GM12872 (cell line): ENCODE measurements around the gene CNNM1.

Experiments
- TF ChIP-seq, protein P1 (sequence below): IDR thresholded peaks from 3 replicates; pipeline ENCODE4 v1.5.1; 2011; ENCODE audit warnings: low read depth, mild to moderate bottlenecking, low read length, moderate library complexity; ENCODE audit not compliant: insufficient read depth

Gene CNNM1

DNA sequence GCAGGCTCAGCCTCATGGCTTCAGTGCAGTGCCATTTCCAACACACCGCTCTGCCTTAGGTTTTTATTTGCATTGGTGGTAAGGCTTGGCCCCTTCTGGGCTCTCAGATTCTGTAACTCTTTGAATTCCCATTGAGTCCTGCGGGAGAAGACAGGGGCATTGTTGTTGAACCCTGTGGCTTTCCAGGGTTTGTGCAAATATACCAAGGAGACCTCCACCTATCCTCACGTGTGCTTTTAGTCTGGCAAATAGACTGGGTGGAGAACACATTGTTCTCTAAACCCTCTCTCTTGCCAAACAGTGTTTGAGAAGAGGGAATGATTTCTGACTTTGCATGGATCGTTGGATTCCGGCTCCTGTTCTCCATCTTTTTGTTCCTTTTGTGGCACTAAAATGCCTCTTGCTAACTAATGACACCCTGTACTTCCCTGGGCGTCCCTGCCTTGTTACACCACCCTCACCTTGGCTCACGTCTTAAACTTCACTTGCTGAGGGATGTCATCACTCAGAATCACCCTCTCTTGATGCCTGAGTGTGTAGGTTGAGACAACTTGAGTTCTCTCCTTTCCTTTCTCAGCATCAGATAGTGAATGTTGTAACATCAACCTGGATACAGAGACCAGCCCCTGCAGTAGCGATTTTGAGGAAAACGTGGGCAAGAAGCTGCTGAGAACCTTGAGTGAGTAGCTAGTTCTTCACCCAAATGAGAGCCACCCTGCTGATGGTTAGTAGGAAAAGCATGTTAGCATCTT, 60.7 kb downstream of the CNNM1 start:
- TF ChIP-seq, protein P1, sequence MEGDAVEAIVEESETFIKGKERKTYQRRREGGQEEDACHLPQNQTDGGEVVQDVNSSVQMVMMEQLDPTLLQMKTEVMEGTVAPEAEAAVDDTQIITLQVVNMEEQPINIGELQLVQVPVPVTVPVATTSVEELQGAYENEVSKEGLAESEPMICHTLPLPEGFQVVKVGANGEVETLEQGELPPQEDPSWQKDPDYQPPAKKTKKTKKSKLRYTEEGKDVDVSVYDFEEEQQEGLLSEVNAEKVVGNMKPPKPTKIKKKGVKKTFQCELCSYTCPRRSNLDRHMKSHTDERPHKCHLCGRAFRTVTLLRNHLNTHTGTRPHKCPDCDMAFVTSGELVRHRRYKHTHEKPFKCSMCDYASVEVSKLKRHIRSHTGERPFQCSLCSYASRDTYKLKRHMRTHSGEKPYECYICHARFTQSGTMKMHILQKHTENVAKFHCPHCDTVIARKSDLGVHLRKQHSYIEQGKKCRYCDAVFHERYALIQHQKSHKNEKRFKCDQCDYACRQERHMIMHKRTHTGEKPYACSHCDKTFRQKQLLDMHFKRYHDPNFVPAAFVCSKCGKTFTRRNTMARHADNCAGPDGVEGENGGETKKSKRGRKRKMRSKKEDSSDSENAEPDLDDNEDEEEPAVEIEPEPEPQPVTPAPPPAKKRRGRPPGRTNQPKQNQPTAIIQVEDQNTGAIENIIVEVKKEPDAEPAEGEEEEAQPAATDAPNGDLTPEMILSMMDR: no peak

DNA sequence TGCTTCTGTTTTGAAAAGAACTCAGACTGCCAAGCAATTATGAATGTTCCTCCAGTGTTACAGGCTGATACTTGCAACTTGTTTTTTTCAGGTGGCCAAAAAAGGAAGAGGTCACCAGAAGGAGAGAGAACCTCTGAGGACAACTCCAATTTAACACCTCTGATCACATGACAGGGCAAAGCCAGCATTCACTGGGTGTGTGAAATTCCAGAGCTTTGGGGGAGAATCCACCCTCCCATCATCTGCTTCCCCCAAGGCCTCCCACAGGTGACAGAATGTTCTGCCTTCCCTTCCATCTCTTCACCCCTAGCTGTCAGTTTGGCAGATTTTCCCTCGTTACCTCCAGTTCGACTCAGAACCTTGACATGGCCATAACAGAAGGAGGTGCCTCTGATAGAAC, 62.2 kb downstream of the CNNM1 start:
- TF ChIP-seq, protein P1: no peak

DNA sequence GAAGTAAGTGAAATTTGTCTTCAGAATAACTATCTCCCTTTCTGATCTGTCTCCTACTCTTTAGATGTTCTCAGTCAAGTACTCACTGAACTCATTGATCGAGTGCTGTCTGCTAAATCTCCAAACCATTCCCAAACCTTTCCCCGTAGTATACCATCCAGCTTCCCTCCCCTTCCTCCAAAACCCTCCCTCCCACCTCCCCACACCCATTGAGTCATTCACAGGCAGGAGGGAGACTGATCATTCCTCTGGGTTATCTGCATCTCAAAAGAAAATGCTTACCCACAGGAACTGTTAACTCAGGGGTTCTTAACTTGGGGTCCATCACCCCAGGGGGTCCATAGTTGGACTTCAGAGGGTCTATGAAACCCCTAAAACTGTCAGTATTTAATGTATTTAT, 63.9 kb downstream of the CNNM1 start:
- TF ChIP-seq, protein P1: no peak

DNA sequence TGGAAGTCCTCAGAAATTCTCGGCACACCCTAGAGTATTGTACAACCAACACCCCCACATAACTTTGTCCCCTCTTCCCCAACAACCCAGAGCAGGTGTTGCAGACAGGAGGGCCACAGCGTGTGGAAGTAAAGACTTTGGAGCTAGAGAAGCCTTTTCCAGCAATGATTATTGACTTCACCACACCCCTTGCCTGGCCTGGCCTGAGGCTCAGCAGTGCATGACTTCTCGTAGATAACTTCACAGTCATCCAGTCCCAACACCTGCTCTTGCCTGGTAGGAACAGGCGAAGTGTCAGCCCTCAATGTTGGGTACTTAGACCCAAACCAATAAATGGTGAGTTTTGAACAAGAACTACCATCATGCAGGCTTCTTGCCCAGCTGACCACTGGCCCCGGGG, 64.5 kb downstream of the CNNM1 start:
- TF ChIP-seq, protein P1: no peak

DNA sequence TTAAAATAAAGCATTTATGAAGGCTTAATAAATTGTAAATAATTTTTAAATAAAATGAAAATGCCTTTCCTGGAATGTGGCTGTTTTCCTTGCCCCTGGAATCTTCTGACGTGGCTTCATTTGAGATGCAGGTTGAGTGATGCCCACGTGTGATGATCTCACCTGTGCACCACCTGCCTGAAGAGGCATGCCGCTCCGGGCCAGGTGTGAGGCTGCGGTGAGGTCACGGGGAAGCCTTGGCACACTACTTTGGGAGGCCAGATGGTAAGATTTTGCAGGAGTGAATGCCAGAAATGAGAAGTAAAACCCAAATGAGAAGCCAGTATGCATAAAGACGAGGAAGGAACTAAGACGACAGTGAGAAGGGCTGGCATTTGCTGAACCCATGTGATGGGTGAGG, 65.1 kb downstream of the CNNM1 start:
- TF ChIP-seq, protein P1: no peak

DNA sequence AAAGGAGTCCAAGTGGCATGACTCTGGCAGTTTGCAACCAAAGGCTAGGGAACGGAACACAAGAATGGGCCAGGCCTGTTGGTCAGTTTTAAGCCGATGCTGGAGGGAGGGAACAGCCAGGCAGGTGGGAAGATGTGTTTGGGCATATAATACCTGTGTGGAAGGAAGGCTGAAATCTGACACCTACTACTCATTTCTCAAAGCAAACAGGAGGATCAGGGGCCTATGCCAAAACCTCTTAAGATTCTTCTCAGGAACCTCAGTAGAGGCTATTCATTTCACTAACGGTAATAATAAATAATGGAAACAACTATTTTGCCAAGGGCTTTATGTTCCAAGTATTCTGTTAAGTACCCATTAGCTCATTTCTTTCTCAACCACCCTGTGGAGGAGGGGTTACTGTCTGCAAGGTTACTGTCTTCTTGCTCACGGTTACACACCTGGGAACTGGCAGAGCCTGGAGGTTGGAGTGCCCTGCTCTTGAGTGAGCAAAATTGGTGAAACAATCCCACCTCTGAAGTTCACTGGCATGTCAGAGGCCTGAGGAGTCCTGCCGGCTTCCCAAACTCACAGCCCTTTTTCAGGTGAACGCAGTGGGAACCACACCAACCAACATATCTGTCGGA, 65.7 kb downstream of the CNNM1 start:
- TF ChIP-seq, protein P1: no peak

DNA sequence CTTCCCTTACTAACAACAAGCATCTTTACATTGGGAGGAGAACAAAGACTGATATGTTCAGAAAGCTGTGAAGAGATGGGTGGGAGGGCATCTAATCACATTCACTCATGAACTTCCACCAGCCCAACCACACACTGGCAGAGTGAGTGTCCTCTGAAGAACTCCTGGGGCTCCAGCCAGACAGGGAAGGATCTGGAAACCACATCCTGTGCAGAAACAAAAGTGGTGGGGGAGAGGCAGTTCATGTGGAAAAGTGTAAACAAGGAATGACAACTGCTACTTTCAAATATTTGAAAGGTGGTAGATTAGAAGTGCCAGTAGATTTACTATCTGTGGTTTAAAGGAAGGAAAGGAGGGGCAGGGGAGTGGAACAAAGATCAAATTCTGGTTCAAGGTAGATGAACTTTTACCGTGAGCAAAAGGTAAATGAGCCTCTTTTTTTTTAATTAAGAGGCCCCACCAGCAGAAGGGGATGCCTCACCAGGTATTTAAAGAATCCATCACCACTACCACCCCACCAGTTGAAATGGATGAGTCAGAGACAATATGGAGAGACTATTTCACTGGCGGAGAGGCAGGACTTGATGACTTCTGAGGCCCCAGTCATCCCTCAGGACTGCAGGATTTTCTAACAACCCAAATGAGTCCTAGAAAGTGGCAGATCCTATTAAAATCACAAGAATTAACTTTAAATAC, 66.7 kb downstream of the CNNM1 start:
- TF ChIP-seq, protein P1: no peak
